Body of pancreas (tissue), 4 donors: ENCODE measurements around the gene SNX4. TPM values are rescaled to one million over a fixed set of nuclear protein-coding genes. Genes with fewer than 3 reads are reported as not detected.

ENCODE experiments used
- ATAC-seq: fragments of 150-250 bp; one replicate; pipeline ENCODE4 v1.9.1; 2016
- DNase-seq, 4 donors: peaks; one replicate each; pipeline ENCODE4 v3.0.0-alpha.2; 2019
- H3K27ac ChIP-seq, 4 donors: fragments of 200-600 bp; sonication (generic); 1 replicate in 3 of 4; 2 replicates in 1 of 4; pipeline versions ENCODE4 v1.5.1 to v1.6.1; 2016 to 2019; ENCODE audit warnings: mild to moderate bottlenecking in 1 of 4, mixed read lengths in 1 of 4, moderate library complexity in 1 of 4
- H3K27me3 ChIP-seq, 2 donors: fragments of 200-600 bp; sonication (generic); one replicate each; pipeline ENCODE4 v1.6.0; 2016; ENCODE audit warnings: mild to moderate bottlenecking in 1 of 2
- H3K36me3 ChIP-seq, 2 donors: fragments of 200-600 bp; sonication (generic); replicated peaks in 1 of 2; 2 replicates each; pipeline ENCODE4 v1.5.1; 2016; ENCODE audit warnings: low read depth in 2 of 2; ENCODE audit not compliant: insufficient read depth in 1 of 2
- H3K4me1 ChIP-seq: fragments of 200-600 bp; sonication (generic); one replicate; pipeline ENCODE4 v1.6.0; 2016
- H3K4me3 ChIP-seq, 2 donors: fragments of 200-600 bp; sonication (generic); 1 replicate in 1 of 2; 2 replicates in 1 of 2; pipeline ENCODE4 v1.5.1; 2016 to 2019
- H3K9me3 ChIP-seq, 3 donors: fragments of 200-600 bp; sonication (generic); 1 replicate in 2 of 3; 2 replicates in 1 of 3; pipeline ENCODE4 v1.5.1; 2016
- POLR2A ChIP-seq, 3 donors: fragments of 450-650 bp; IDR thresholded peaks; one replicate each; pipeline ENCODE4 v1.6.1; 2016; ENCODE audit warnings: antibody characterized with exemption in 3 of 3, mild to moderate bottlenecking in 2 of 3
- WGBS, 2 donors: methylation state at CpG; one replicate each; pipeline ENCODE4 v1.1.5; 2017; 5-methylcytosine and 5-hydroxymethylcytosine counted together
- intact Hi-C: fragments of 100-400 bp; cut with DNase I; formaldehyde crosslinking; loops from one replicate; pipeline ENCODE4 v1.15.1; 2023
- total RNA-seq, 2 donors: library from RNA; depleted of rRNA; stranded (reverse); fragments of >200 nt; gene quantifications; one replicate each; pipeline ENCODE4 v1.1.0, GENCODE V29; 2016
- TF ChIP-seq, protein P1 (sequence below), 7 experiments: fragments of 450-650 bp in 4 of 7; fragments of 200-600 bp in 3 of 7; sonication (generic) in 3 of 7; IDR thresholded peaks; one replicate each; pipeline ENCODE4 v1.5.1; 2016 to 2019; ENCODE audit warnings: antibody characterized with exemption in 7 of 7

The SNX4 gene
- total RNA-seq, 2 donors from 2014 or later: 32.3 to 38.4 TPM

GRCh38 chr3:125477701-125478100, 42.3 kb downstream of the SNX4 start:
- DNase-seq (no peak), ATAC-seq (no peak)
- WGBS, 2 donors: 91 to 96% methylated on average over 1 of the region's 1 CpG
- TF ChIP-seq POLR2A (IDR thresholded peaks at IDR 0.05): no peak
- TF ChIP-seq, protein P1, sequence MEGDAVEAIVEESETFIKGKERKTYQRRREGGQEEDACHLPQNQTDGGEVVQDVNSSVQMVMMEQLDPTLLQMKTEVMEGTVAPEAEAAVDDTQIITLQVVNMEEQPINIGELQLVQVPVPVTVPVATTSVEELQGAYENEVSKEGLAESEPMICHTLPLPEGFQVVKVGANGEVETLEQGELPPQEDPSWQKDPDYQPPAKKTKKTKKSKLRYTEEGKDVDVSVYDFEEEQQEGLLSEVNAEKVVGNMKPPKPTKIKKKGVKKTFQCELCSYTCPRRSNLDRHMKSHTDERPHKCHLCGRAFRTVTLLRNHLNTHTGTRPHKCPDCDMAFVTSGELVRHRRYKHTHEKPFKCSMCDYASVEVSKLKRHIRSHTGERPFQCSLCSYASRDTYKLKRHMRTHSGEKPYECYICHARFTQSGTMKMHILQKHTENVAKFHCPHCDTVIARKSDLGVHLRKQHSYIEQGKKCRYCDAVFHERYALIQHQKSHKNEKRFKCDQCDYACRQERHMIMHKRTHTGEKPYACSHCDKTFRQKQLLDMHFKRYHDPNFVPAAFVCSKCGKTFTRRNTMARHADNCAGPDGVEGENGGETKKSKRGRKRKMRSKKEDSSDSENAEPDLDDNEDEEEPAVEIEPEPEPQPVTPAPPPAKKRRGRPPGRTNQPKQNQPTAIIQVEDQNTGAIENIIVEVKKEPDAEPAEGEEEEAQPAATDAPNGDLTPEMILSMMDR (IDR thresholded peaks at IDR 0.05): no peak
- Histone ChIP-seq H3K27me3 (no peaks in the 10 kb centered on the region), H3K4me1 (no peaks in the 10 kb centered on the region), H3K9me3 (no peaks in the 10 kb centered on the region), H3K4me3 (no peak overlapping the region), H3K36me3 (peaks cover 0 to 9% of the 10 kb centered on the region in 2 donors), H3K27ac (no peak overlapping the region)
- intact Hi-C loops: no loop called here

DNA sequence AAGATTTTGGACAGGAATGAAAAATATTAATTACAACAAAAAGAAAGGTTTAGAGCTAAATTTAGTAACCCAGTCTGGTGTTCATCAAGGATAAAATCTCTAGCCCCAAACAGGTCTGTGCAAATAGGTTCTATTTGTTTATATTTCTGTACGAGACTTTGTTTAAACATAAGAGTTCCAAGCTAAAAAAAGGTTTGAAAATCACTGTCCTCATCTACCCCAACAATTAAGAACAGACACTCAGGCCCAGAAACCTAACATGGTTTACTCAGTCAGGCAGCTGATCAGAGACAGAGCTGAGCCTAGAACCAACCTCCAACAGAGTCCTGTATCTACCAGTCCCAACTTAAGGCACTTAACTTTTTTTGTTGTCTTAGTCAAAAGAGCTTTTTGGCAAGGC, 49.3 kb downstream of the SNX4 start:
- no peak overlapping the region for H3K27ac ChIP-seq
- H3K36me3 ChIP-seq: peaks cover 8 to 10% of the 10 kb centered on the region in 2 donors
- H3K4me1 ChIP-seq: no peaks in the 10 kb centered on the region
- no peak overlapping the region for H3K4me3 ChIP-seq
- WGBS, 2 donors: 48 to 53% methylated on average over 1 of the region's 1 CpG
- no peak for ATAC-seq
- no peak for DNase-seq
- H3K9me3 ChIP-seq: no peaks in the 10 kb centered on the region
- TF ChIP-seq POLR2A (IDR thresholded peaks at IDR 0.05): no peak
- TF ChIP-seq, protein P1 (IDR thresholded peaks at IDR 0.05): no peak
- intact Hi-C loops: no loop called here
- no peaks in the 10 kb centered on the region for H3K27me3 ChIP-seq

GRCh38 chr3:125462722-125463299, 57.2 kb downstream of the SNX4 start:
- no peak overlapping the region for H3K27ac ChIP-seq
- H3K4me1 ChIP-seq: no peaks in the 10 kb centered on the region
- no peaks in the 10 kb centered on the region for H3K9me3 ChIP-seq
- TF ChIP-seq, protein P1 (IDR thresholded peaks at IDR 0.05): no peak
- TF ChIP-seq POLR2A (IDR thresholded peaks at IDR 0.05): no peak
- peaks cover under 1 to 10% of the 10 kb centered on the region in 2 donors for H3K36me3 ChIP-seq
- ATAC-seq: no peak
- 69 to 87% methylated on average over 5 of the region's 5 CpGs for WGBS, 2 donors
- no peak for DNase-seq
- intact Hi-C loops: no loop called here
- no peaks in the 10 kb centered on the region for H3K27me3 ChIP-seq
- H3K4me3 ChIP-seq: no peak overlapping the region

GRCh38 chr3:125461896-125462295, 58.1 kb downstream of the SNX4 start:
- intact Hi-C loops: no loop called here
- peaks cover 0 to 12% of the 10 kb centered on the region in 2 donors for H3K36me3 ChIP-seq
- TF ChIP-seq, protein P1 (IDR thresholded peaks at IDR 0.05): no peak
- no peak for TF ChIP-seq POLR2A (IDR thresholded peaks at IDR 0.05)
- ATAC-seq (no peak), DNase-seq (no peak)
- H3K4me1 ChIP-seq: no peaks in the 10 kb centered on the region
- no peak overlapping the region for H3K27ac ChIP-seq
- no peaks in the 10 kb centered on the region for H3K27me3 ChIP-seq
- no peak overlapping the region for H3K4me3 ChIP-seq
- 88% methylated on average over 6 of the region's 6 CpGs for whole genome bisulfite sequencing, 2 donors
- no peaks in the 10 kb centered on the region for H3K9me3 ChIP-seq

DNA sequence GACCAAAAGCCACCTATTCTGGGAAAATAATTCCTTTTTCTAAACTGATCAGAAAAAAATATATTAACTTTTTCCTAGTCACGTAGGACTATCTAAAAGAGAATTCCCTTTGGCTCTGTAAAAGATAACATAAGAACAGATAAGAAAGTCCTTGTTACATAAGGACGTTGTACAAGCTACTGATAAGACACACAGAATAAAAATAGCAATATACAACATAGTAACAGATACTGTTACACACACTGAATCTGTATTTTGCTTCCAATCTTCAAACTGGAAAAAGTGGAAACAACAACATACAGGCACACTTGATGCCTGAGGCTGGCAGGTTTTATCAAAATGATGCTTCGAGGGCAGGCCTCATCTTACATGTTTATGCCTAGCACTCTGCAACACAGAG, 59.8 kb downstream of the SNX4 start:
- TF ChIP-seq, protein P1 (IDR thresholded peaks at IDR 0.05): no peak
- TF ChIP-seq POLR2A (IDR thresholded peaks at IDR 0.05): no peak
- no peaks in the 10 kb centered on the region for H3K27me3 ChIP-seq
- peaks cover 6 to 12% of the 10 kb centered on the region in 2 donors for H3K36me3 ChIP-seq
- DNase-seq (no peak), ATAC-seq (no peak)
- no peaks in the 10 kb centered on the region for H3K9me3 ChIP-seq
- 34 to 43% methylated on average over 3 of the region's 3 CpGs for WGBS, 2 donors
- H3K27ac ChIP-seq: no peak overlapping the region
- intact Hi-C loops: no loop called here
- no peaks in the 10 kb centered on the region for H3K4me1 ChIP-seq
- no peak overlapping the region for H3K4me3 ChIP-seq
